ENCODE results near the gene GEMIN4. TPM values are rescaled to one million over a fixed set of nuclear protein-coding genes. Genes with fewer than 3 reads are reported as not detected.

GEMIN4 gene
- polyA plus RNA-seq, 1 of the 3 experiments (the other 2 are of a cell fraction): 12.5 TPM

- DNase-seq: no peak
- Histone ChIP-seq H3K27me3 (ENCODE audit: insufficient read depth) (peaks cover 6% of the 10 kb centered on the region; the same call in 1 of the 2 replicates), H3K9ac (no peak overlapping the region), H3F3A (replicated peaks; ENCODE audit: insufficient read depth) (no peaks in the 10 kb centered on the region), H3K9me2 (no peaks in the 10 kb centered on the region), H4K20me1 (ENCODE audit: insufficient read depth) (no peaks in the 10 kb centered on the region), H3K27ac (ENCODE audit: low read depth in 2 of 2, low read length in 1 of 2) (no peak overlapping the region), H3K9me3 (no peaks in the 10 kb centered on the region), H3K4me1 (ENCODE audit: control insufficient read depth in 1 of 2, insufficient read depth in 2 of 2, low read depth in 1 of 2, low read length in 1 of 2) (peaks cover 0 to 13% of the 10 kb centered on the region in 2 experiments; a peak in 1 of 4 replicates), H3K79me2 (ENCODE audit: insufficient read depth) (no peaks in the 10 kb centered on the region), H3K4me2 (no peak overlapping the region), H3K4me3 (ENCODE audit: low read depth in 2 of 2, low read length in 1 of 2) (no peak overlapping the region), H3K36me3 (replicated peaks in 1 of 2; ENCODE audit: control insufficient read depth in 1 of 2, insufficient read depth in 2 of 2, low read length in 1 of 2) (no peaks in the 10 kb centered on the region), H2AFZ (ENCODE audit: low read depth) (no peak overlapping the region)
- WGBS (ENCODE audit: low lambda C conversion rate): 83% methylated on average over 11 of the region's 11 CpGs
- CTCF ChIA-PET: interaction anchor here (0.7 to 9.2 kb wide), 6 partner anchors 31 to 387 kb away, joined by 3 to 155 read pairs (median 6); partner anchors contain the start of genes NXN and TIMM22
- TF ChIP-seq MEF2A (IDR thresholded peaks at IDR 0.05; ENCODE audit: borderline replicate concordance, low read depth): no peak
- TF ChIP-seq TAF1 (IDR thresholded peaks at IDR 0.05; ENCODE audit: borderline replicate concordance, low read depth, low read length): no peak
- TF ChIP-seq USF2 (IDR thresholded peaks at IDR 0.05; ENCODE audit: borderline replicate concordance, low read depth, low read length): no peak
- no peak for TF ChIP-seq RXRA (IDR thresholded peaks at IDR 0.05; ENCODE audit: borderline replicate concordance, low read depth)
- TF ChIP-seq CHD2 (IDR thresholded peaks at IDR 0.05; ENCODE audit: low read length, partially characterized antibody): no peak
- TF ChIP-seq RFX5 (IDR thresholded peaks at IDR 0.05; ENCODE audit: low read length): no peak
- TF ChIP-seq IRF3 (IDR thresholded peaks at IDR 0.05; ENCODE audit: low read depth, low read length): no peak
- TF ChIP-seq SIN3A (IDR thresholded peaks at IDR 0.05; ENCODE audit: borderline replicate concordance, low read depth, low read length): no peak
- no peak for TF ChIP-seq USF1 (IDR thresholded peaks at IDR 0.05; ENCODE audit: borderline replicate concordance, low read depth)
- TF ChIP-seq JUND (IDR thresholded peaks at IDR 0.05): no peak
- no peak for TF ChIP-seq MAX (IDR thresholded peaks at IDR 0.05; ENCODE audit: low read depth)
- TF ChIP-seq FOXM1 (IDR thresholded peaks at IDR 0.05; ENCODE audit: low read depth): no peak
- TF ChIP-seq GABPA (IDR thresholded peaks at IDR 0.05; ENCODE audit: low read depth): no peak
- no peak for TF ChIP-seq YY1 (IDR thresholded peaks at IDR 0.05; ENCODE audit: low read depth)
- no peak for TF ChIP-seq TCF12 (IDR thresholded peaks at IDR 0.05)
- POLR2A ChIA-PET: no interaction called here
These were observed 47.2 kb upstream of the GEMIN4 start for GRCh38 chr17:799261-799660.

GRCh38 chr17:798246-798645 lies 46.2 kb upstream of the GEMIN4 start:
- no peak for DNase-seq
- no peaks in the 10 kb centered on the region for H3K9me3 ChIP-seq
- H4K20me1 ChIP-seq (ENCODE audit: insufficient read depth): no peaks in the 10 kb centered on the region
- no peak overlapping the region for H3K9ac ChIP-seq
- CTCF ChIA-PET: interaction anchor here (1.0 to 9.2 kb wide), 4 partner anchors 81 to 258 kb away, joined by 3 to 155 read pairs (median 39); partner anchors contain the start of genes NXN and TIMM22
- H3F3A ChIP-seq (replicated peaks; ENCODE audit: insufficient read depth): no peaks in the 10 kb centered on the region
- peaks cover 0 to 13% of the 10 kb centered on the region in 2 experiments; a peak in 1 of 4 replicates for H3K4me1 ChIP-seq (ENCODE audit: control insufficient read depth in 1 of 2, insufficient read depth in 2 of 2, low read depth in 1 of 2, low read length in 1 of 2)
- no peak overlapping the region for H2AFZ ChIP-seq (ENCODE audit: low read depth)
- H3K36me3 ChIP-seq (replicated peaks in 1 of 2; ENCODE audit: control insufficient read depth in 1 of 2, insufficient read depth in 2 of 2, low read length in 1 of 2): no peaks in the 10 kb centered on the region
- no peaks in the 10 kb centered on the region for H3K79me2 ChIP-seq (ENCODE audit: insufficient read depth)
- POLR2A ChIA-PET: no interaction called here
- H3K4me2 ChIP-seq: no peak overlapping the region
- WGBS (ENCODE audit: low lambda C conversion rate): 58% methylated on average over 11 of the region's 11 CpGs
- no peak overlapping the region for H3K27ac ChIP-seq (ENCODE audit: low read depth in 2 of 2, low read length in 1 of 2)
- no peaks in the 10 kb centered on the region for H3K9me2 ChIP-seq
- no peaks in the 10 kb centered on the region; the same call in 1 of the 2 replicates for H3K27me3 ChIP-seq (ENCODE audit: insufficient read depth)
- H3K4me3 ChIP-seq (ENCODE audit: low read depth in 2 of 2, low read length in 1 of 2): no peak overlapping the region
- TF ChIP-seq RFX5 (IDR thresholded peaks at IDR 0.05; ENCODE audit: low read length) (no peak), IRF3 (IDR thresholded peaks at IDR 0.05; ENCODE audit: low read depth, low read length) (no peak), GABPA (IDR thresholded peaks at IDR 0.05; ENCODE audit: low read depth) (no peak), JUND (IDR thresholded peaks at IDR 0.05) (no peak), SIN3A (IDR thresholded peaks at IDR 0.05; ENCODE audit: borderline replicate concordance, low read depth, low read length) (no peak), TAF1 (IDR thresholded peaks at IDR 0.05; ENCODE audit: borderline replicate concordance, low read depth, low read length) (no peak), RAD21 (IDR thresholded peaks at IDR 0.05; ENCODE audit: low read length) (no peak), EZH2phosphoT487 (IDR thresholded peaks at IDR 0.05; ENCODE audit: borderline replicate concordance, low read depth) (no peak), SMC3 (IDR thresholded peaks at IDR 0.05; ENCODE audit: low read depth, low read length) (no peak), FOXJ3 (CRISPR knock-in tag; IDR thresholded peaks at IDR 0.05) (no peak), MEF2A (IDR thresholded peaks at IDR 0.05; ENCODE audit: borderline replicate concordance, low read depth) (no peak)
